NCI-H1436 (cell line): Measurements from ENCODE around the gene CDK6.
A peak's percentile ranks its signal among the peaks of the same experiment; 100 is the strongest.
"Not testable (repeated sequence)": the region's sequence is repeated elsewhere in the genome, so short reads cannot be mapped to it uniquely, and the experiment has no call there.

Source experiments
- DNase-seq: peaks from one replicate; lab custom pipeline; 2025; lab: John Stamatoyannopoulos, UW

The CDK6 gene

DNA sequence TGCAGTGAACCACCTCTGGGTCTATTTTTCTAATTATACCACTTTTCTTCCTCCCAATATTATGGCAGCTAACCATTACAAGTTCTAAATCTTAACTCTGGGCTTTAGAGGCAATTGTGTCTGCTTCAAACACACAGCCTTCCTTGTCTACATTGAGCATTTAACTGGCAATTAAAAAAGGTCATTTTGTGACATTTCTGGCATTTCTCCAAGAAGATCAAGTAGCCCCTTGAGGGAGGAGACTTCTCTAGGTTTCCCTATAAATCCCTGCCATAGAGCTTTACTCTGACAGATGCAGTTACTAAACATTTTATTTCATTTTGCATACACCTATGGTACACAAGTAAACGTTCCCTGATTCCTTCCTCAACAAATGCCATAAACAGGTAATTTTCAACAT, 212.8 kb downstream of the CDK6 start:
- no peak for DNase-seq

DNA sequence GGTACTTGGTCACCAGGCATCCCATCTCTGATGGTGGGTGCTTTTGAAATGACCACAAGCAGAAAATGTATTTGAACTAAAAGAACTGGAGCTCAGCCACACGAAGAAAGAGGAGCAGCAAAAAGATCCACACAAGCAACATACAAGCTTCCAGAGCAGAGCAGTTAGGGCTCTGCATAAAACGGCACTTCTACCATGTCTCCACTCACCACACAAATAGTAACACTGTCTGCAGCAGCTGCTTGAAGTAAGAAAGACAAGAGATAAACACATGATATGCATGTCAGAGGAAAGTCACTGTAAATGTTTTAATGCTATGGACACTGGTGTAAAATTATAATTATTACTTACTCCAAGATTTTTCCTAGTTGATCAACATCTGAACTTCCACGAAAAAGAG, 213.7 kb downstream of the CDK6 start:
- no peak for DNase-seq

DNA sequence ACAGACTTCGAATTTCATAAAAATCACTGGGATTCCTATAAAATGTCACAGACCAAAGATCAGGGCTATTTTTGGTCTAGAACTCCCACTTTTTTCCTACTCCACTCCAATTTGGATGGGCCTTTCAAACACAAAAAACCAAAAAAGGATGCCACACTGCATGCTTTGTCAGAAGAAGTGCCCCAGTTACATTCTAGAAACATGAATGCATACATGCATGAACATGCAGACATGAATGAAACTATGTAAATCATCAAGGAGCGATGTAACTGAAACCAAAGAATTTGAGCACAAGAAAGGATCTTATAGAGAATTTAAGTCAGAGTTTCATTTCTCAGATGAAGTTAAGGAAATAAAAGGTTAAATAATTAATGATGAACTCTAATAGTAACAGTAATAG, 214.3 kb downstream of the CDK6 start:
- no peak for DNase-seq

DNA sequence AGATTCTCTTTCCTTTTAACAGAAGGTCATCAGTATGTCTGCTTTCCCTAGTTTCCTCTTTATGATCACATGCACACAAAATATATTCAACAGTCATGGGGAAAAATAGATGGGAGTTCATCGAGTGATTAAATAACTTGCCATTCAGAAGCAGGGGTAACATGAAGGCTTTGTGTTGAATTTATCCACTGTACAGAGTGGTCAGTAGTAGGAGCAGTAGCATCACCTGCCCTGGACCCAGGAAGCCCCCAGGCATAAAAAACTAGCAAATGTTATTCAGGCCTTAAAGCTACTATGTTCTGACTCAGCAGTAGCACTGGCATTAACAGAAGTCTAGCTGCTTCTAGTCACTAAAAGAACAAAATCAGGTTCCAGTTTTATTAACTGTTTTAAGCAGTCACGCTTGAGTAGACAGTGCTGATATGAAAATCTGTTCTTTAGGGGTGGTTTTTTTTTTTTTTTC, 214.8 kb downstream of the CDK6 start:
- DNase-seq, result no peak

DNA sequence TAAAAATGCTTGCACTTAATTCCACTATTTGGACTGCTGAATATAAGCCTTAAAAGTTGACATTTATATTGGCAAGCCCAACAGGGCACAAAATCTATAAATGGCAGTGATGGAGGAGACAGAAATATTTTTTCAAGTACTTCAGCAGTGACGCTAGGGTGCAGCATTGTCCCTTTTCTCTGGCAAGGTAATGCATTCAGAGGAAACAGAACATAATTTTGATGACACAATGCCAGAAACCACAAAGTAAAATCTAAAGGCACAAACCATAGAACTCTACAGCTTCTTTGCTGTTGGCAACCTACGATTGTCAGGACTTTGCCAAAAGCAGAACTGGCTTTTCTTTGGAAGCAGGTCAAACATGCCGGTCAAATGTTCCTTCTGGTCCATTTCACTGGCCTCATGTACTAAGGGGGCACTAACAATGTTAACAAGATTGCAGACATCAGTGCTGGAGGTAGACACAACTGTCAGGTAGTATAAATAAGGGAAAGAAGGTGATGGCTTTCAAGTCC, 215.3 kb downstream of the CDK6 start:
- peak; percentile 76 for DNase-seq

DNA sequence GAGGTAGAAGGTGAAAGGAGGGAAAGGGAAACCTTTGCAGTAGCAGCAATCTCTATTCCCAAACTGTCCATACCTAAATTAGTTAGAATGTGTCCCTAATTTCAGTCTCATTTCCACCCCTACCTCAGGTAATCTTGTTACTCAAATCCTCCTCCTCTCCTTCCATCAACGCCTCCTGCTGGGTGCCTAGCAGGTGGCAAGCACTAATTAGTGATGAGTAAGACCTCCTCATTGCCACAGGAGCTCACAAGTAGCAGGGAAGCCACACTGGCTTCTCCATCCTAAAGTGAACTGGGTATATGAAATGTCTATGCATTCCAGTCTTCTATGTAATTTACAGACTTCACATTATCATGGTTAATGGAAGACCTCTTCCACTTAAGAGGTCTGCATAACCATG, 220.5 kb downstream of the CDK6 start:
- no peak for DNase-seq

DNA sequence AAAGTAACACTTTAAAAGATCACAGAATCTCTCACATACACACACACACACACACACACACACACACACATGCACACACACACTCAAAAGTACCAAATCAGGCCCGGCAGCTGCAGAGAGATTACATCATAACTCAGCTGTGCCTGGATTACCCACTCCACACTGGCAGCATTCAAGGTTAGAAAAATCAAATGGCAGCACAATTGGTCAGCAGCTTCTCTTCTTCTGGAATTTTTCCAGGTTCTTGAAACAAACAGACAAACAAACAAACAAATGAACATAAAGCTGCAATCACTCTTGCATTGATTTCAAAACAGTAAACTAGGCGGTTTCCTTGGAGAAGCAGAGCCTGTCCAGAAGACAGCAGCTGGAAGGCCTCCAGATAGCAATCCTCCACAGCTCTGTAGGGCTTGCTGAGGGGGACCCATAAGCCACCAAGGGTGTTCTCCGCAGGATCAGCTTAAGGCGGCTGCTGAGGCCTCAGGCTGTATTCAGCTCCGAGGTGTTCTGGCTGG, 221.7 kb downstream of the CDK6 start:
- no peak for DNase-seq

DNA sequence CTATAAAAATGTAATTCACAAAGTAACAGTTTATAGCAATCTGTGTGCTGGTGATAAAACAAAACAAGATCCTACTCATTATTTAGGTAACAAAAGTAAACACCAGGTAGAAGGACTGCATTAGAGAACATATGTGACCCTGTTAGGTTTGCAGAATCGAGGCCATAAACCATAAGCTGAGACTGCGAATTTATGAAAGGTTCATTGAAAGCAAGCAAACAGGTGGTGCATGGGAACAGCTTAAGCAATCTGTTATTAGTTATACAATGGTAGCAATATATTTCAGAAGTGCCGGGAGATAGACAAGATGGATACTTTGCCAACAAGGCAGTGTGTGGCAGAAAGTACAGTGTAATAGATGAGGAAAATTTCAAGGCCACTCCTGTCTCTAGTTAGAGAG, 222.7 kb downstream of the CDK6 start:
- no peak for DNase-seq

DNA sequence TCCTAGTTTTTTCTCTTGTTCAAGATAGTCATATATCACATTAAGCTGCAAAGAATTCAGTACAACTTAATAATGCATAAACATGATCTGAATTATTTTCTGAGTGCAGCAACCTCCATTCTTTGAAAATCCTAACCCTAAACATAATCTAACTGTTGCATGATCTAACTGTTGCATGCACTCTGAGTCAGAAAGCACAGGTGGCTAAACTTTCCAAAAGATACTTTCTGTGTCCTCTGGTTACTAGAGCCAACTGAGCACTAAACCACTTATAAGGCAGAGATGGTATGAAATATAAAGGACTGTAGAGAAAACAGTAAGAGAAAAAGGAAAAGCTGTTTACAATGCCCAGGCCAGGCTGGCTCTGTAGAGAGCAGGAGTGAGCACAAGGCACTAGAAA, 223.2 kb downstream of the CDK6 start:
- no peak for DNase-seq

DNA sequence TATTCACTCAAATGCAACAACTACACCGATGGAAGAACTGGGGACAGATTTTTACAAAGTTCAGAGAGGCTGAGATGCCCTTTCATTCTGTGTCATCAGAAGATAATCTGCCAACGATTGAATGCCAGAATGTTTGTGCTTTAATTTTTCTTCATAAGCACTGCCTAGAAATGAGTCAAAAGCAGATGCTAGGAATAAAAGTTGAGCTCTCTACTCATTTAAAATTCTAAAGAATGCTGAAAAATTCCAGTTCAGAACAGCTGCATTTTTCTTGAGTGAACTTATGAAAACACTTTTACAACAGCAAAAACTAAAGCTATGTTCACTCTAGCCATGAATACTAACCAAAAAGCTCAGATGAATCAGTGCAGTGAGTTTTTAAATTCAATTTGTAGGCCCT, 223.9 kb downstream of the CDK6 start:
- no peak for DNase-seq

DNA sequence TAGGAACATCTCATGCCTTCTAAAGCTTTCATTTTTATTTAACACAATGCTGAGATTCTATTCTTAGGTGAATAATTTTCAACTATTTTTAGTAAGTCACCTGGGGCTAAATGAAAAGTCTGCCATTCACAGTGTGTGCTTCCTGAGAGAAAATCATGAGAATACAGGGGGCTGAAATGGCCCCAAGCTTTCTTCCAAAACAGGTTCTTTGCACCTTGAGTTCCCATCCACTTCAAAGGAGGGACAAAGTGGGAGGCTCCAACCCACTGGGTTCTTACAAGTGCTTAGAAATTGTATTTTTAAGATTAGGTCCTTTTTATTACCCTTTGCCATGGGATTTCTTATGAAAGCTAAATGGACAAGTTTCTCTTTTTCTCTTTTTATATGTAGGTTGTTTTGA, 224.6 kb downstream of the CDK6 start:
- DNase-seq, result no peak

DNA sequence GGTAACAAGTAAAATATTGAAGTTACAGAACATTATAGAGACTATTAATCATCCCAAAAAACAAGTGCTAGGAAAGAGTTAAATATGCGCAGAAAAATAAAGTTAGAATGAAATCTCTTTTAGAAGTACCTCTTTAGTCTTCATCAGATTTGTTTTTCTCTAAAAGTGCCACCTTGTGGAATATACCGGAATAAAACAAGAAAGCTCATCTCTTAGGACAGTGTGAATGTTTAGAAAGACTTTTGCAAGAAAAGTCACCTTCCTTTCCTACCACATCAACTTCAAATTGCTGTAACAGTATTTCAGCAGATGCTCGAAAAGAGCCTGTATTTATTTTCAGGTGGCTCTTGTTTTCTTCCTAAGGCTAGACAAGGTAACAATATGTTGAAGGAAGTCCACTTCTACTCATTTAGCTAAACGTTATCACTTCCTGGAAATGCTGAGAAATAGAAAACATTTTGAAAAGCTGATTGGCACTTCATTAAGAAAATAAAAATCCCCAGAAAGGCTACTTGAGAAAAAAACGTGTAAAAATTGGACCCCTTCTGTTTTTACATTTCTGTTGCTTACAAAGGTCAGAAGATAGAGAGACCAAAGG, 226.4 kb downstream of the CDK6 start:
- no peak for DNase-seq

DNA sequence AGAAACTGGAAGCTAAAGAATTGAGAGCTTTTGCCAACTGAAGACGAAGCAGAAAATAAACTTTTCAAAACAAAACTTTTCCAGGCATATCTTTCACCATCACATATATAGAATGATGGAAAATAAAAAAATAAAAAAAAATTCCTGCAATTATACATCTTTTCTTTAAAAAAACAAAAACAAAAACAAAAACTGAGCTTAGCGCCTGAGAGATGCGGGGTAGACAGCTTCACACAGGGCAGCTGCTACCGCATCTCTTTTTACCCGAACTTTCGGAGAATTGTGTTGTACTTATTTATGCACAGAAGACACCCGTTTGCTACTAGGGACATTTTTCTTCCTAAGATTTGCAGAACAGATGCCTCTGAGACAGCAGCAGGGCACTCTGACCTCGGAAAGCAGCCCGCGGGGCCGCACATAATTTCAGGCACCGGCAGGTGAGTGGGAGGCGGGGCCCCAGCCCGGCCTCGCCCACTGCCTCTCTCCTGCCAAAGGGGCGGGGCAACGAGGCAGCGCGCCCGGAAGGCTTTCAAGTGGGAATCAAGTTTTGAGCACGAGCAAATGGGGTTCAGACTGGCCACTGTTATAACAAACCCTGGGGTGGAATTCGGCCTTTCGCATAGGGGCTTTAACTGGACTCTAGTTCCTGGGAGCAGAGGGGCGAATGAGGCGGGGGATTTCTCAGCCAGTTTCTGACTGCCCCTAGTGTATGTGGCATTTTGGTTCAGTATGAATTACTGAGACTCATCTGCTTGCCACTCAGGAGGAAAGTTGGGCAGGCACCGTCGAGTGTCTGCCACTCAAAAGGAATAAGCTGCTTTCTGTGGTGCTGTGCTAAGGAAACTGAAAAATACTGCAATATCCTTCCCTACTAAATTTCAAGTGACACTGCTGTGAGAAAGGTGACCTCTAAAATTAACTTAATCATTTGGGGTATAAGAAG, 227.7 kb downstream of the CDK6 start:
- DNase-seq, result peak; percentile 46

DNA sequence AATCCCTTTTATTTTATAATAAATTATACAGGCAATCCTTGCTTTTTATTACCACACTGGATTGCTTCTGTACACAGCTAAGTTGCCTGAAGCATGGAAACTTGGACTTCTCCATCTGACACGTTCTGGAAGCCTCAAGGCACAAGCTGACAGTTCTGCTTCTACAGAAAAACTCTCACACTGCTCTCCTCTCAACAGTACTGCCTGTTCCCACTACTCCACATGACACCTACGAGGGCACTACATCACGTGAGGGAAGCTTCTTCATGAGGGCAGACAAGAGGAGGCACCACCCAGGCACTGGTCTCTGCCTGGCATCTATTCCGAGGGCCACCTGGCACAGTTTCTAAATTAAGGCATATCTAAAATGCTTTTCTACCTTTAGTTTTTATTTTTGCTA, 229.4 kb downstream of the CDK6 start:
- no peak for DNase-seq

DNA sequence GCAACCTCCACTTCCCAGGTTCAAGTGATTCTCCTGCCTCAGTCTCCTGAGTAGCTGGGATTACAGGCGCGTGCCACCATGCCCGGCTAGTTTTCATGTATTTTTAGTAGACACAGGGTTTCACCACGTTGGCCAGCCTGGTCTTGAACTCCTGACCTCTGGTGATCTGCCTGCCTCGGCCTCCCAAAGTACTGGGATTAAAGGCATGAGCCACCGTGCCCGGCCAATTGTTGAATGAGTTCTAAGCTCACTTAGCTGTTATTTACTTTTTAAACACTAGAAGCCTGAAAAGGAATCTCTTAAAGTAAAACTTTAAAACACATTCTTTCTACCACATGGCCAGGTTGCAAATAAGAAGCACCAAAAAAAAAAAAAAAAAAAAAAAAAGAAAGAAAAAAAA, 231.9 kb downstream of the CDK6 start:
- not testable (repeated sequence) for DNase-seq

DNA sequence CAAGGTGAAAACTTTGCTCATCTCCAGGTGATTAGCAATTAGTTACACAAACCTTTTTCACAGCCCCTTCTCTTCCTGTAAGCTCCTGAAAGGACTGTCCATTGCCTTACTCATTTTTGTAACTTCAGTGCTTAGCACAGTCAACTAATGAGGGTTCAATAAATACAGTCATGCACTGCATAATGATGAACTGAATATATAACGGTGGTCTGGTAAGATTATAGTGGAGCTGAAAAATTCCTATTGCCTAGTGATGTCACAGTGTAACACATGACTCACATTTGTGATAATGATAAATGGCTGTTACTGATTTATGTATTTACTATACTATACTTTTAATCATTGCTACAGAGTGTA, 233.3 kb downstream of the CDK6 start:
- DNase-seq, result no peak

DNA sequence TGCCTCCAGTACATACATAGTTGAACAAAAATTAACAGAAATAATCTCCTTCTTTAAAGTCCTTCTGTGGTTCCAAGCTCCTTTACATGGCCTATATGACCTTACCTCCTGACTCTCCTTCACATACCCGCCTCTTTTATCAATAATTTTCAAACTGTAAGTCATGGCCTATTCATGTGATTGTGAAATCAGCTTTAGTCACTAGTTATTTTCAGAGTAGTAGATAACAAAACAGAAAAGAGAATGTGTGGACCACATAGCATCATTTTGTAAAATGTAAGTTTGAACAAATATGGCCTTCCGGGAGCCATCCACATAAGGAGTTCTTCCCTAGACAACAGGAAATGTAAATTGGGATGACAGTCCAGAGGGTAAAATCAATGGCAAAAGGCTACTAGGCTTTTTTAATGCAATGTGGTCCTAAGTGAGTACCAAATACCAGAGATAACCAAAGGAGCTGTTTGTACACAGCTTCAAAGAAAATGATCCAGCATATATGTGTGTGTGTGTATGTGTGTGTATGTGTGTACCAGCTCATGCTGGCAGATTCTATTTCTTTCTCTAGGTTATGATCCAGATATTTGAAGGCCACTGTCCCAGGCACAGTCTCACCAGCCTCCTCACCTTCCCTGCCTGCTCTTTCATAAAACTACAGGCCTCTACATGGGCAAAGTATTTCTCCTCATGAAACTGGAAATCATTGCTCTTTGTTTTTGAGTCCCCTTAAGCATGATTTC, 233.9 kb downstream of the CDK6 start:
- no peak for DNase-seq

DNA sequence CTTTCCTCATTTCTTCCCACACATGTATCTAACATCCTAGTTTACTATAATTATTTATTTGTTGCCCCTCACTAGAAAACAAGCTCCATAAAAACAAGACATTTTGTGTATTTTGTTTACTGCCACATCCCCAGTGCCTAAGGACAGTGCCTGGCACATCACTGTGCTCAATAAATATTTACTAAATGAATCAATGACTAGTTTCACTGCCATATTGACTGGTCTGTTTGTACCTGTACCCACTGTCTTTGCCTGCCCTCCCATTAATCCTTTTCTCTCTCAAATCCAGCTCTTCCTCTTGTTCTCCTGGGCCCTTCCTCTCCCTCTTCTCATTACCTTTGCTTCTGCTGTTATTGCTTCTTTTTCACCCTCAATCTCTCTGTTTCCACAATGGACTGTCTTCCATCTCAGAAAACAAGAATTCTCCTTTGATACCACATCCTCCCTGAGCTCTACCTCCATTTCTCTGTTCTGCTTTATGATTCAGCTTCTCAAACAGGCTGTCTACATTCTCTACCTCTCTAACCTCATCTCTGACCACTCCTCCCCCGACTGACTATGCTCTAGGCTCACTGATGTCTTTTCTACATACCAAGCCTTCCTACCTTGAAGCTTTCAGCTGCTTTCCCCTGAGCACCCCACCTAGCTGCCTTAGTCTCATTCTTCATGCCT, 237.9 kb downstream of the CDK6 start:
- DNase-seq, result no peak

DNA sequence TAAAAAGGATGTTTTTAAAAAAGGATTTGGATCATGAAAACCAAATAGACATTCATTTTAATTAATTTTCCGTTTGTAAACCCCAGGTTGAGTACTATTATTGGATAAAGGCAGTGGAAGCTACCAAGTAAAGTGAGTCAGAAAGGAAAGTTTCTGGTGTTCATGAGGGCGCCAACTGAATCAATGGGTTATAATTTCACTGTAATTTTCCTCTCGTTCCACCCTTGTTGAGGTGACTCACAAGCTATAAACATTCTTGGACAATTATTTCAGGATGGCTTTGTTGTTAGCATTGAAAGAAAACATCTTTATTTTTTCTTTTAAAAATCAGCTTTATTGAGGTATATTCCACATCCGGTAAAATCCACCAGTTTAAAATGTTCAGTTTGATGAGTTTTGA, 241.1 kb downstream of the CDK6 start:
- DNase-seq, result no peak

DNA sequence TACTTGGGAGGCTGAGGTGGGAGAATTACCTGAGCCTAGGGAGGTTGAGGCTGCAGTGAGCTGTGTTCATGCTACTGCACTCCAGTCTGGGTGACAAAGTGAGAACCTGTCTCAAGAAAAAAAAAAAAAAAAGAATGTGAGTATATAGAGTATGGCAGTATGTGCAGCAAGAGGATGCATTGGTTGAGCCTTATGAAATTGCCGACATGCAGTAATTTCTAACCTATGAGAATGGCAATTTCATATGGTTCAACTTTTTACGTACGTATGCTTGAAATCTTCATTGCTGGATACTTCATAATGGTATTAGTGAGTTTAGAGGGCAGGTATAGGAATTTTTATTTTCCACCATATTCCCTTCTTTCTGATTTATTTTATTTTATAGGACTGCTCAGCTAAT, 241.6 kb downstream of the CDK6 start:
- DNase-seq, result no peak

DNA sequence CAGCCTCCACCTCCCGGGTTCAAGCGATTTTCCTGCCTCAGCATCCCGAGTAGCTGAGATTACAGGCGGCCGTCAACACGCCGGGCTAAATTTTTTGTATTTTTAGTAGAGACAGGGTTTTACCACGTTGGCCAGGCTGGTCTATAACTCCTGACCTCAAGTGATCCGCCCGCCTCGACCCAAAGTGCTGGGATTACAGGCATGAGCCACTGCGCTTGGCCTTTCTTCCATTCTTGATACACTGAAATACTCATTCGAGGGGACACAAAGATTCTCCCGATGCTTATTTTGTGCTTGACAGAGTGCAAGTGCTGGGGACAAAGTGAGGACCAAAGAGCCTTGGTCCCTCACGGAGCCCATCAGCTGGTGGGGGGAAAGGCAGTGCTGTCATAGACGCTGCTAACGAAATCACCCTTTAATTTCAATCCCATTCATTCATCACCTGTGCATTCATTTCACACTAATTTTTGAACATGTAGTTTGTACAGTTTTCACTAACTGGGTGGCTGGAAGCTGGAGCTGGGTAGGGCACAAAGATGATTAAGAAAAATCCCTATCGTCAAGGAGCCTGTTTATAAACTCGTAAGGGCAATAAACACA, 245.6 kb downstream of the CDK6 start:
- DNase-seq, result no peak

DNA sequence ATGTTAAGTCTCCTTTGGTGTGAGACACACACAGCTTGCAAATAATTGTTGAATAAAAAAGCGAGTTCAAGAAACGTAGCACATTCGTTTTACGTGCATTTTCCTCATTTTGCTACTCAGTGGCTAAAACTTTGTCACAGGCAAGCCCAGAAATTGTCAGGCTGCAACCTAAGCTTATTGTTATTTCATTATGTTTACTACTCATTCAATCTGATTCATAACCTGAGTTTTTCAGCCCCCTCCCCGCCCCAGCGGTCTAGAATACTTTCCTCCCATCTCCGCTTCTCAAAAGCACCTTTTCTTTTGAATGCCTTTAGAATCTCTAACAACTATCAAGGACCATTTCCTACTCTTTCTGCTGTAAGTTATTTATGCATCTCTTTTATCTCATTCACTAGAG, 247.3 kb downstream of the CDK6 start:
- DNase-seq, result no peak
